K562 (cell line): ENCODE results near the gene SCG5. TPM values are rescaled to one million over a fixed set of nuclear protein-coding genes. Genes with fewer than 3 reads are reported as not detected.

ENCODE experiments used
- ATAC-seq: fragments of 200-7000 bp; cut with Tn5 transposase; 3 replicates; pipeline ENCODE4 v1.9.1; 2020; ENCODE audit warnings: moderate library complexity
- Bru-seq: library from RNA; stranded (reverse); fragments of 400-500 nt; gene quantifications from one replicate; lab custom pipeline; 2021; lab: Mats Ljungman, UMichigan
- BruChase-seq, 2 experiments: library from RNA; stranded (reverse); fragments of 400-500 nt; gene quantifications; one replicate each; lab custom pipeline; 2021; lab: Mats Ljungman, UMichigan
- BruUV-seq: library from RNA; stranded (reverse); fragments of 400-500 nt; replicated peaks from 2 replicates; lab custom pipeline; 2021; lab: Mats Ljungman, UMichigan
- CTCF ChIA-PET: fragments of 300-600 bp; formaldehyde crosslinking; extraction: SDS; loops from one replicate; lab custom pipeline; 2021; ENCODE audit warnings: low intra/inter-chr PET ratio; lab: Yijun Ruan, JAX
- POLR2A ChIA-PET: fragments of 300-600, 350-650 bp; sonication (Branson Sonifier 250); formaldehyde crosslinking; extraction: SDS; loops from one replicate; lab custom pipeline; 2021; ENCODE audit warnings: antibody characterized with exemption, inconsistent platforms; lab: Yijun Ruan, JAX
- DNase-seq, 4 experiments: peaks; one replicate each; pipeline versions ENCODE4 v3.0.0 to v3.0.0-alpha.2; 2011 to 2018; ENCODE audit warnings: low spot score in 3 of 4, mixed read lengths in 3 of 4; ENCODE audit errors: extremely low read depth in 1 of 4
- FAIRE-seq: peaks from 2 replicates; lab custom pipeline; 2011; peaks lifted over from hg19 to GRCh38; lab: Jason Lieb, UNC
- H2AFZ ChIP-seq: 2 replicates; pipeline ENCODE4 v1.6.0; 2011; ENCODE audit warnings: low read depth, low read length, control low read depth, inconsistent platforms
- H3K27ac ChIP-seq: fragments of 200-600 bp; 3 replicates; pipeline ENCODE4 v1.8.0; 2011; ENCODE audit warnings: low read depth, mild to moderate bottlenecking, control low read depth, inconsistent platforms, low read length, moderate library complexity, mixed read lengths; ENCODE audit errors: extremely low read depth
- H3K27me3 ChIP-seq, 2 experiments: fragments of 300-600 bp in 1 of 2; 2 replicates in 1 of 2; 3 replicates in 1 of 2; pipeline versions ENCODE4 v1.6.0 to v1.8.0; 2011; ENCODE audit warnings: inconsistent platforms in 2 of 2, low read length in 2 of 2, mild to moderate bottlenecking in 1 of 2, mixed read lengths in 1 of 2, moderate library complexity in 1 of 2; ENCODE audit not compliant: control insufficient read depth in 2 of 2, insufficient read depth in 2 of 2
- H3K36me3 ChIP-seq: fragments of 300-600 bp; 3 replicates; pipeline ENCODE4 v1.8.0; 2011; ENCODE audit warnings: mild to moderate bottlenecking, low read length, inconsistent platforms; ENCODE audit not compliant: control insufficient read depth, insufficient read depth
- H3K4me1 ChIP-seq, 2 experiments: fragments of 200-600 bp in 1 of 2; replicated peaks in 1 of 2; 2 replicates in 1 of 2; 3 replicates in 1 of 2; pipeline versions ENCODE4 v1.5.1 to v1.8.0; 2011; ENCODE audit warnings: inconsistent platforms in 2 of 2, low read length in 2 of 2, mild to moderate bottlenecking in 1 of 2, mixed read lengths in 1 of 2, moderate library complexity in 1 of 2; ENCODE audit not compliant: control insufficient read depth in 2 of 2, insufficient read depth in 2 of 2
- H3K4me2 ChIP-seq: 2 replicates; pipeline ENCODE4 v1.6.1; 2011; ENCODE audit warnings: low read length, control low read depth, inconsistent platforms, mixed read lengths; ENCODE audit not compliant: insufficient read depth
- H3K4me3 ChIP-seq: fragments of 200-600 bp; sonication (generic), shearing (Covaris generic); 2 replicates; pipeline ENCODE4 v1.5.1; 2016; ENCODE audit warnings: control low read depth, inconsistent platforms
- H3K79me2 ChIP-seq: fragments of 200-600 bp; 3 replicates; pipeline ENCODE4 v1.8.0; 2011; ENCODE audit warnings: low read length, inconsistent platforms; ENCODE audit not compliant: control insufficient read depth, insufficient read depth
- H3K9ac ChIP-seq, 2 experiments: 2 replicates each; pipeline versions ENCODE4 v1.6.0 to v1.6.1; 2011; ENCODE audit warnings: low read depth in 2 of 2, low read length in 2 of 2, control low read depth in 1 of 2, inconsistent platforms in 1 of 2, mild to moderate bottlenecking in 1 of 2, mixed read lengths in 1 of 2; ENCODE audit not compliant: insufficient read depth in 1 of 2
- H3K9me1 ChIP-seq: one replicate; pipeline ENCODE4 v1.6.0; 2011; ENCODE audit warnings: inconsistent platforms, mild to moderate bottlenecking, low read length, moderate library complexity; ENCODE audit not compliant: control insufficient read depth, insufficient read depth
- H3K9me3 ChIP-seq: replicated peaks from 2 replicates; pipeline ENCODE4 v1.5.1; 2011; ENCODE audit warnings: low read depth, low read length, inconsistent platforms; ENCODE audit not compliant: control insufficient read depth, insufficient read depth
- H4K20me1 ChIP-seq: replicated peaks from 2 replicates; pipeline ENCODE4 v1.6.1; 2011; ENCODE audit warnings: low read length, inconsistent platforms, mixed read lengths; ENCODE audit not compliant: control insufficient read depth, insufficient read depth
- ARHGAP35 ChIP-seq: fragments of 450-650 bp; IDR thresholded peaks from 2 replicates; pipeline ENCODE4 v1.6.1; 2018; ENCODE audit not compliant: partially characterized antibody
- FOXA3 ChIP-seq, 2 experiments: fragments of 450-650 bp in 1 of 2; sonication (generic) in 1 of 2; formaldehyde crosslinking; IDR thresholded peaks in 1 of 2; conservative IDR thresholded peaks in 1 of 2; 2 replicates each; pipeline versions ENCODE4 v1.4.0 to v1.8.0; 2020 to 2022; ENCODE audit warnings: mild to moderate bottlenecking in 2 of 2, missing genetic modification reagents in 1 of 2
- KLF6 ChIP-seq: fragments of 250-450 bp; sonication (Bioruptor Pico); IDR thresholded peaks from 2 replicates; pipeline ENCODE4 v1.4.0; 2020; ENCODE audit warnings: mild to moderate bottlenecking, moderate library complexity, borderline replicate concordance
- NR2C2 ChIP-seq, 2 experiments: fragments of 200-800 bp in 1 of 2; sonication (Bioruptor generic) in 1 of 2; sonication (generic) in 1 of 2; formaldehyde crosslinking in 1 of 2; IDR thresholded peaks; 2 replicates each; pipeline versions ENCODE4 v1.6.1 to v1.8.0; 2016 to 2022; ENCODE audit warnings: mild to moderate bottlenecking in 1 of 2, missing compliant biosample characterization in 1 of 2, missing genetic modification characterization in 1 of 2, missing genetic modification reagents in 1 of 2
- WGBS: fragments of 100-300 bp; shearing (Covaris generic); methylation state at CpG from one replicate; pipeline ENCODE4 v1.1.6; 2016; ENCODE audit warnings: low coverage, mixed read lengths; ENCODE audit not compliant: insufficient coverage; ENCODE audit errors: missing lambda C conversion rate; 5-methylcytosine and 5-hydroxymethylcytosine counted together
- in situ Hi-C: fragments of 300-500 bp; cut with MboI; formaldehyde crosslinking; loops from 4 replicates; pipeline ENCODE4 v1.15.0; 2018; ENCODE audit warnings: inconsistent platforms, mixed read lengths
- intact Hi-C: fragments of 100-400 bp; cut with micrococcal nuclease; formaldehyde crosslinking; loops from 2 replicates; pipeline ENCODE4 v1.14.2; 2022
- long read RNA-seq, 3 experiments: library from polyadenylated mRNA in 2 of 3; library from RNA in 1 of 3; unstranded in 2 of 3; stranded (forward) in 1 of 3; transcript quantifications; one replicate each; pipeline ENCODE4 v2.0.0, GENCODE V29; 2019 to 2022
- polyA minus RNA-seq, 3 experiments: library from RNA; depleted of rRNA, polyadenylated mRNA; stranded (reverse); fragments of >200 nt; gene quantifications; 2 replicates each; pipeline ENCODE4 v1.2.3, GENCODE V29; 2011
- polyA plus RNA-seq, 8 experiments: library from polyadenylated mRNA; depleted of rRNA in 4 of 8; stranded (reverse) in 5 of 8; unstranded in 3 of 8; fragments of >200 nt; fragmentation: Nextera tagmentation in 2 of 8; fragmentation: Illumina TruSeq in 1 of 8; extraction: Ambion mirVana in 2 of 8; extraction: Trizol in 1 of 8; gene quantifications; 2 replicates each; pipeline versions ENCODE4 v1.2.1 to v1.2.3, GENCODE V29; 2011 to 2014; ENCODE audit warnings: inconsistent platforms in 1 of 8, missing spikeins in 1 of 8
- total RNA-seq, 7 experiments: library from RNA; depleted of rRNA in 6 of 7; stranded (reverse); fragments of >200 nt in 6 of 7; fragmentation: Illumina TruSeq in 2 of 7; extraction: Trizol in 2 of 7; gene quantifications; 2 replicates each; pipeline versions ENCODE4 v1.2.1 to v1.2.3, GENCODE V29; 2011 to 2021; ENCODE audit warnings: low replicate concordance in 1 of 7
- TF ChIP-seq, protein P1 (sequence below): fragments of 450-650 bp; IDR thresholded peaks from 2 replicates; pipeline ENCODE4 v1.6.1; 2018; ENCODE audit not compliant: partially characterized antibody
- TF ChIP-seq, protein P2 (sequence below), 2 experiments: IDR thresholded peaks; 2 replicates each; pipeline ENCODE4 v1.6.1; 2012; ENCODE audit warnings: improper control_type of control experiment in 2 of 2, low read depth in 2 of 2, low read length in 2 of 2, borderline replicate concordance in 1 of 2

The SCG5 gene, protein sequence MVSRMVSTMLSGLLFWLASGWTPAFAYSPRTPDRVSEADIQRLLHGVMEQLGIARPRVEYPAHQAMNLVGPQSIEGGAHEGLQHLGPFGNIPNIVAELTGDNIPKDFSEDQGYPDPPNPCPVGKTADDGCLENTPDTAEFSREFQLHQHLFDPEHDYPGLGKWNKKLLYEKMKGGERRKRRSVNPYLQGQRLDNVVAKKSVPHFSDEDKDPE
- 0.69 TPM in 1 of 2 replicates, not detected in the other for total RNA-seq (2011; cell fraction: chromatin; rRNA removed; ENCODE audit: low replicate concordance)
- total RNA-seq (2011; cell fraction: nucleolus; rRNA removed): not detected in 2 replicates
- total RNA-seq (2011; cell fraction: nucleoplasm; rRNA removed): not detected in 2 replicates
- total RNA-seq (2014; rRNA removed) (not detected in 2 replicates), total RNA-seq (2014; rRNA removed; fragmentation: Illumina TruSeq; extraction: Trizol) (0.33 TPM in 1 of 2 replicates, not detected in the other), total RNA-seq (2015; rRNA removed; fragmentation: Illumina TruSeq; extraction: Trizol) (0.19 and 0.76 TPM in 2 replicates), total RNA-seq (2021) (0.31 and 0.33 TPM in 2 replicates), polyA plus RNA-seq (2011; rRNA removed) (0.09 and 0.25 TPM in 2 replicates), polyA plus RNA-seq (2014; fragmentation: Illumina TruSeq; extraction: Trizol) (not detected in 2 replicates), polyA plus RNA-seq (2014; fragmentation: Nextera tagmentation; extraction: Ambion mirVana) (under 1 TPM; 0.06 to 0.10 TPM), polyA plus RNA-seq (2014; rRNA removed) (0.28 TPM in 1 of 2 replicates, not detected in the other), polyA minus RNA-seq (2011; rRNA and poly(A)+ RNA removed) (not detected in 2 replicates), Bru-seq, nascent RNA (percentile 48 among the genes with signal in this experiment), BruChase-seq, experiment 1, labeled RNA remaining after a 2-hour chase (percentile 66 among the genes with signal in this experiment), BruChase-seq, experiment 2, labeled RNA remaining after a 6-hour chase (percentile 62 among the genes with signal in this experiment)
- polyA plus RNA-seq (2011; cell fraction: cytosol; rRNA removed): not detected in 2 replicates
- 0.22 and 0.24 TPM in 2 replicates for polyA plus RNA-seq (2011; cell fraction: nucleus; rRNA removed)
- polyA plus RNA-seq (2012): 0.14 and 0.25 TPM in 2 replicates
- polyA minus RNA-seq (2011; cell fraction: cytosol; rRNA and poly(A)+ RNA removed): not detected in 2 replicates
- polyA minus RNA-seq (2011; cell fraction: nucleus; rRNA and poly(A)+ RNA removed): 0.78 TPM in 1 of 2 replicates, not detected in the other
- long read RNA-seq, experiment 1: 0 reads
- long read RNA-seq, experiment 2: 0 reads
- long read RNA-seq, experiment 3: 0 reads

DNA sequence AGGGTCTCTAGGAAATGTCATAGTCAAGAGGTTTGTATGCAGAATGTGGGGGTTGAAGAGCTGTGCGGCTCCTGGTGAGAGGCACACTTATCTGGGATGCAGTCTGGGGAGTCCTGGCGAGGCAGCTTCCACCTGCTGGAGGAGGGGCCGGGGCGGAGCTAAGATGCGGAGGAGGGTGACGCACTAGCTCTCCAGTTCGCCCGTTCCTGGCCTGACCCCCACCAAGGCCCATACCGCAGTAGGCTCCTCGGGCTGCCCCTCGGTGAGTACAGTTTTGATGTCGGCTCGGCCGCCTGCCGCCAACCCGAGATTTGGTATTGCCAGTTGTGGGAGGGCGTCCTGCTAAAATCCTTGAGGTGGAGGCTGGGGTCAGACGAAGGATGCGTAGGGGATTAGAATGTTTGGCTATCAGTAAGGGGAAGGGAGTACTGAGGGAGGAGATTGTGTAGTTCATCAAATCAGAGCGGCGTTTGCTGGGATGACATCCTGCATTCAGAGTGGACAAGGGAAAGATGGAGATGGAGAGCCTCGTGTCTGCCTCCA, at the start of gene SCG5:
Gene SCG5, plus strand, starts transcription at position 194 of the 543 bp plus-strand sequence. CDS start 1,883 bp downstream, outside the sequence.
- no peaks in the 10 kb centered on the region for H3K9me1 ChIP-seq
- peak; percentile 66 to 79 (median 72) for DNase-seq
- peaks cover 12% of the 10 kb centered on the region for H4K20me1 ChIP-seq
- ChIA-PET POLR2A (interaction anchor here (0.6 to 1.3 kb wide), 4 partner anchors 8 to 103 kb away, joined by 3 to 5 read pairs (median 4); no protein-coding TSS in a partner anchor), CTCF (no interaction called here)
- peaks cover 5 to 9% of the 10 kb centered on the region in 2 experiments; a peak in 4 of 5 replicates for H3K4me1 ChIP-seq
- no peak within 1 kb of the TSS for H3K9ac ChIP-seq
- no peak within 1 kb of the TSS for H3K4me3 ChIP-seq
- no TSS peak for BruUV-seq
- in situ Hi-C loops (no loop called here), intact Hi-C loops (no loop called here)
- no peaks in the 10 kb centered on the region for H3K9me3 ChIP-seq
- no peaks in the 10 kb centered on the region for H3K27me3 ChIP-seq
- peaks cover 34% of the 10 kb centered on the region for H3K36me3 ChIP-seq
- peak; percentile 95 for ATAC-seq
- peak within 1 kb of the TSS; percentile 58 for H3K4me2 ChIP-seq
- H3K27ac ChIP-seq: no peak within 1 kb of the TSS
- H3K79me2 ChIP-seq: no peaks in the 10 kb centered on the region
- no peak within 1 kb of the TSS for H2AFZ ChIP-seq
- WGBS: 11% methylated on average over 22 of the region's 22 CpGs
- peak; percentile 70 for FAIRE-seq
- TF ChIP-seq NR2C2 (CRISPR knock-in tag; IDR thresholded peaks at IDR 0.05) (no peak), NR2C2 (tag; IDR thresholded peaks at IDR 0.05) (no peak), ARHGAP35 (no peak), KLF6 (CRISPR knock-in tag) (no peak), FOXA3 (CRISPR knock-in tag; conservative IDR thresholded peaks at IDR 0.05 in 1 of 2, IDR thresholded peaks at IDR 0.05 in 1 of 2) (no peak)
- TF ChIP-seq, protein P1, sequence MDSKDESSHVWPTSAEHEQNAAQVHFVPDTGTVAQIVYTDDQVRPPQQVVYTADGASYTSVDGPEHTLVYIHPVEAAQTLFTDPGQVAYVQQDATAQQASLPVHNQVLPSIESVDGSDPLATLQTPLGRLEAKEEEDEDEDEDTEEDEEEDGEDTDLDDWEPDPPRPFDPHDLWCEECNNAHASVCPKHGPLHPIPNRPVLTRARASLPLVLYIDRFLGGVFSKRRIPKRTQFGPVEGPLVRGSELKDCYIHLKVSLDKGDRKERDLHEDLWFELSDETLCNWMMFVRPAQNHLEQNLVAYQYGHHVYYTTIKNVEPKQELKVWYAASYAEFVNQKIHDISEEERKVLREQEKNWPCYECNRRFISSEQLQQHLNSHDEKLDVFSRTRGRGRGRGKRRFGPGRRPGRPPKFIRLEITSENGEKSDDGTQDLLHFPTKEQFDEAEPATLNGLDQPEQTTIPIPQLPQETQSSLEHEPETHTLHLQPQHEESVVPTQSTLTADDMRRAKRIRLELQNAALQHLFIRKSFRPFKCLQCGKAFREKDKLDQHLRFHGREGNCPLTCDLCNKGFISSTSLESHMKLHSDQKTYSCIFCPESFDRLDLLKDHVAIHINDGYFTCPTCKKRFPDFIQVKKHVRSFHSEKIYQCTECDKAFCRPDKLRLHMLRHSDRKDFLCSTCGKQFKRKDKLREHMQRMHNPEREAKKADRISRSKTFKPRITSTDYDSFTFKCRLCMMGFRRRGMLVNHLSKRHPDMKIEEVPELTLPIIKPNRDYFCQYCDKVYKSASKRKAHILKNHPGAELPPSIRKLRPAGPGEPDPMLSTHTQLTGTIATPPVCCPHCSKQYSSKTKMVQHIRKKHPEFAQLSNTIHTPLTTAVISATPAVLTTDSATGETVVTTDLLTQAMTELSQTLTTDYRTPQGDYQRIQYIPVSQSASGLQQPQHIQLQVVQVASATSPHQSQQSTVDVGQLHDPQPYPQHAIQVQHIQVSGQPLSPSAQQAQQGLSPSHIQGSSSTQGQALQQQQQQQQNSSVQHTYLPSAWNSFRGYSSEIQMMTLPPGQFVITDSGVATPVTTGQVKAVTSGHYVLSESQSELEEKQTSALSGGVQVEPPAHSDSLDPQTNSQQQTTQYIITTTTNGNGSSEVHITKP: peak; percentile 20
- TF ChIP-seq, protein P2, sequence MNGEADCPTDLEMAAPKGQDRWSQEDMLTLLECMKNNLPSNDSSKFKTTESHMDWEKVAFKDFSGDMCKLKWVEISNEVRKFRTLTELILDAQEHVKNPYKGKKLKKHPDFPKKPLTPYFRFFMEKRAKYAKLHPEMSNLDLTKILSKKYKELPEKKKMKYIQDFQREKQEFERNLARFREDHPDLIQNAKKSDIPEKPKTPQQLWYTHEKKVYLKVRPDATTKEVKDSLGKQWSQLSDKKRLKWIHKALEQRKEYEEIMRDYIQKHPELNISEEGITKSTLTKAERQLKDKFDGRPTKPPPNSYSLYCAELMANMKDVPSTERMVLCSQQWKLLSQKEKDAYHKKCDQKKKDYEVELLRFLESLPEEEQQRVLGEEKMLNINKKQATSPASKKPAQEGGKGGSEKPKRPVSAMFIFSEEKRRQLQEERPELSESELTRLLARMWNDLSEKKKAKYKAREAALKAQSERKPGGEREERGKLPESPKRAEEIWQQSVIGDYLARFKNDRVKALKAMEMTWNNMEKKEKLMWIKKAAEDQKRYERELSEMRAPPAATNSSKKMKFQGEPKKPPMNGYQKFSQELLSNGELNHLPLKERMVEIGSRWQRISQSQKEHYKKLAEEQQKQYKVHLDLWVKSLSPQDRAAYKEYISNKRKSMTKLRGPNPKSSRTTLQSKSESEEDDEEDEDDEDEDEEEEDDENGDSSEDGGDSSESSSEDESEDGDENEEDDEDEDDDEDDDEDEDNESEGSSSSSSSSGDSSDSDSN (IDR thresholded peaks at IDR 0.05; ENCODE audit: borderline replicate concordance in 1 of 2, low read depth in 2 of 2, low read length in 2 of 2): no peak
